Small intestine (tissue), 7 donors: ENCODE data around the gene RIC8B. TPM values are rescaled to one million over a fixed set of nuclear protein-coding genes. Genes with fewer than 3 reads are reported as not detected.

ENCODE experiments used
- DNase-seq, 2 donors: peaks; one replicate each; pipeline versions ENCODE4 v3.0.0 to v3.0.0-alpha.2; 2013
- FAIRE-seq: peaks from 2 replicates; lab custom pipeline; 2012; peaks lifted over from hg19 to GRCh38; lab: Jason Lieb, UNC
- H3K27ac ChIP-seq, 3 donors: one replicate each; pipeline ENCODE4 v1.5.1; 2013; ENCODE audit warnings: low read length in 2 of 3, mild to moderate bottlenecking in 2 of 3, control low read depth in 1 of 3, inconsistent platforms in 1 of 3, low read depth in 1 of 3, moderate library complexity in 1 of 3
- H3K27me3 ChIP-seq, 3 donors: one replicate each; pipeline ENCODE4 v1.6.1; 2013; ENCODE audit warnings: low read length in 3 of 3, inconsistent platforms in 1 of 3; ENCODE audit not compliant: control insufficient read depth in 3 of 3, insufficient read depth in 3 of 3
- H3K36me3 ChIP-seq, 3 donors: one replicate each; pipeline ENCODE4 v1.6.1; 2013; ENCODE audit warnings: low read length in 3 of 3, inconsistent platforms in 1 of 3, low read depth in 1 of 3, mild to moderate bottlenecking in 1 of 3, moderate library complexity in 1 of 3; ENCODE audit not compliant: control insufficient read depth in 3 of 3, insufficient read depth in 2 of 3
- H3K4me1 ChIP-seq, 3 donors: one replicate each; pipeline ENCODE4 v1.6.1; 2013; ENCODE audit warnings: low read length in 2 of 3, inconsistent platforms in 1 of 3, low read depth in 1 of 3, mild to moderate bottlenecking in 1 of 3, moderate library complexity in 1 of 3; ENCODE audit not compliant: control insufficient read depth in 3 of 3, insufficient read depth in 2 of 3
- H3K4me3 ChIP-seq, 3 donors: one replicate each; pipeline ENCODE4 v1.5.1; 2013; ENCODE audit warnings: low read length in 3 of 3, control low read depth in 1 of 3, inconsistent platforms in 1 of 3, low read depth in 1 of 3, mild to moderate bottlenecking in 1 of 3, moderate library complexity in 1 of 3
- H3K9me3 ChIP-seq, 2 donors: one replicate each; pipeline ENCODE4 v1.6.1; 2013; ENCODE audit warnings: low read depth in 1 of 2, low read length in 1 of 2; ENCODE audit not compliant: control insufficient read depth in 2 of 2, insufficient read depth in 1 of 2
- WGBS, 3 donors: extraction: QIAGEN DNeasy Blood & Tissue Kit; methylation state at CpG; one replicate each; pipeline ENCODE4 v1.1.7; 2013; 5-methylcytosine and 5-hydroxymethylcytosine counted together
- polyA plus RNA-seq, 4 donors: library from polyadenylated mRNA; stranded (reverse) in 3 of 4; unstranded in 1 of 4; fragments of 200-250 nt in 3 of 4; fragments of 120-200 nt in 1 of 4; gene quantifications; one replicate each; pipeline versions ENCODE4 v1.2.1 to v1.2.3, GENCODE V29; 2013
- donor health status: healthy with polysubstance abuse.
- donor health status: control.
- donor health status: control.
- donor health status: Bipolar disorder and iron deficiency.
- donor health status: healthy.

RIC8B gene
- polyA plus RNA-seq, 4 donors: 3.0 to 11.7 (median 5.4) TPM

GRCh38 chr12:106871477-106871876 lies 97.0 kb downstream of the RIC8B start:
- no peaks in the 10 kb centered on the region for H3K27me3 ChIP-seq
- no peaks in the 10 kb centered on the region for H3K36me3 ChIP-seq
- DNase-seq: no peak
- H3K9me3 ChIP-seq: no peaks in the 10 kb centered on the region
- WGBS, 3 donors: 85 to 94% (median 94%) methylated on average over 1 of the region's 1 CpG
- FAIRE-seq: no peak
- H3K4me1 ChIP-seq: no peaks in the 10 kb centered on the region
- no peak overlapping the region for H3K27ac ChIP-seq
- no peak overlapping the region for H3K4me3 ChIP-seq

- Histone ChIP-seq H3K4me3 (no peak overlapping the region), H3K27ac (no peak overlapping the region), H3K9me3 (no peaks in the 10 kb centered on the region), H3K4me1 (no peaks in the 10 kb centered on the region), H3K36me3 (no peaks in the 10 kb centered on the region), H3K27me3 (no peaks in the 10 kb centered on the region)
- WGBS, 3 donors: 61 to 84% (median 83%) methylated on average over 5 of the region's 5 CpGs
- FAIRE-seq (no peak), DNase-seq (no peak)
These were observed 99.5 kb downstream of the RIC8B start for GRCh38 chr12:106873983-106874382.

GRCh38 chr12:106878804-106879203 lies 104.3 kb downstream of the RIC8B start:
- FAIRE-seq: no peak
- Histone ChIP-seq H3K4me1 (no peaks in the 10 kb centered on the region), H3K9me3 (no peaks in the 10 kb centered on the region), H3K27ac (no peak overlapping the region), H3K36me3 (peaks cover 4 to 14% (median 4%) of the 10 kb centered on the region in 3 donors), H3K27me3 (no peaks in the 10 kb centered on the region), H3K4me3 (no peak overlapping the region)
- DNase-seq: no peak
- WGBS, 3 donors: 88 to 94% (median 88%) methylated on average over 5 of the region's 5 CpGs

- Histone ChIP-seq H3K4me3 (no peak overlapping the region), H3K4me1 (no peaks in the 10 kb centered on the region), H3K27ac (no peak overlapping the region), H3K36me3 (peaks cover 4 to 14% (median 6%) of the 10 kb centered on the region in 3 donors), H3K9me3 (no peaks in the 10 kb centered on the region), H3K27me3 (no peaks in the 10 kb centered on the region)
- FAIRE-seq: no peak
- no peak for DNase-seq
- 61 to 78% (median 74%) methylated on average over 5 of the region's 5 CpGs for WGBS, 3 donors
These were observed 105.1 kb downstream of the RIC8B start for GRCh38 chr12:106879612-106880011.

- Histone ChIP-seq H3K4me3 (no peak overlapping the region), H3K9me3 (no peaks in the 10 kb centered on the region), H3K27ac (no peak overlapping the region), H3K27me3 (no peaks in the 10 kb centered on the region), H3K4me1 (no peaks in the 10 kb centered on the region), H3K36me3 (peaks cover 8 to 19% (median 10%) of the 10 kb centered on the region in 3 donors)
- DNase-seq (no peak), FAIRE-seq (no peak)
- 87 to 94% (median 87%) methylated on average over 1 of the region's 1 CpG for WGBS, 3 donors
These were observed 108.9 kb downstream of the RIC8B start for GRCh38 chr12:106883426-106883825.

- Histone ChIP-seq H3K4me3 (no peak overlapping the region), H3K4me1 (no peaks in the 10 kb centered on the region), H3K27me3 (no peaks in the 10 kb centered on the region), H3K36me3 (peaks cover 6 to 14% (median 11%) of the 10 kb centered on the region in 3 donors), H3K27ac (no peak overlapping the region), H3K9me3 (no peaks in the 10 kb centered on the region)
- FAIRE-seq: no peak
- no peak for DNase-seq
- WGBS, 3 donors: 93 to 98% (median 94%) methylated on average over 3 of the region's 3 CpGs
These were observed 110.5 kb downstream of the RIC8B start for GRCh38 chr12:106885026-106885425.

GRCh38 chr12:106885541-106886249 lies 111.2 kb downstream of the RIC8B start:
- H3K4me3 ChIP-seq: no peak overlapping the region
- H3K9me3 ChIP-seq: no peaks in the 10 kb centered on the region
- DNase-seq: no peak
- H3K4me1 ChIP-seq: no peaks in the 10 kb centered on the region
- H3K27ac ChIP-seq: no peak overlapping the region
- 92 to 97% (median 95%) methylated on average over 4 of the region's 4 CpGs for WGBS, 3 donors
- no peaks in the 10 kb centered on the region for H3K27me3 ChIP-seq
- peaks cover 3 to 14% (median 11%) of the 10 kb centered on the region in 3 donors for H3K36me3 ChIP-seq
- no peak for FAIRE-seq

- 76 to 84% (median 81%) methylated on average over 2 of the region's 2 CpGs for WGBS, 3 donors
- Histone ChIP-seq H3K9me3 (no peaks in the 10 kb centered on the region), H3K4me1 (peaks cover 0 to 9% (median 0%) of the 10 kb centered on the region in 3 donors), H3K4me3 (no peak overlapping the region), H3K27me3 (no peaks in the 10 kb centered on the region), H3K27ac (no peak overlapping the region), H3K36me3 (peaks cover 3 to 11% (median 10%) of the 10 kb centered on the region in 3 donors)
- DNase-seq (no peak), FAIRE-seq (no peak)
These were observed 112.5 kb downstream of the RIC8B start for GRCh38 chr12:106886932-106887331.
